ENCODE data around the gene NEU3. TPM values are rescaled to one million over a fixed set of nuclear protein-coding genes. Genes with fewer than 3 reads are reported as not detected.

The NEU3 gene
- total RNA-seq, 1 experiment from 2014 or later: 10.0 TPM

DNA sequence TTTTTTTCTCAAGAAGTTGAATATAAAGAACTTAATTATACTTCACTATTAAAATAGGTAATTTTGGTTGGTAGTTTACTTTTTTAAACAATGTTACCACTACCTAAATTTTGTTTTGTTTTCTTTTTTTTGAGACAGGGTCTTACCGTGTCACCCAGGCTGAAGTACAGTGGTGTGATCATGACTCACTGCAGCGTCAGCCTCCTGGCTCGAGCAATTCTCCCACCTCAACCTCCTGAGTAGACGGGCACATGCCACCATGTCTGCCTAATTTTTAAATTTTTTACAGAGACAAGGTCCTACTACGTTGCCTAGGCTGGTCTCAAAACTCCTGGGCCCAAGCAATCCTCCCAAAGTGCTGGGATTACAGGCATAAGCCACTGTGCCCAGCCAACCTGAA, 22.1 kb upstream of the NEU3 start:
- Mint-ChIP-seq H3K36me3 (ENCODE audit: insufficient read depth, unreplicated experiment) (peaks cover 59% of the 10 kb centered on the region), H3K27ac (ENCODE audit: low read depth, unreplicated experiment) (peak overlapping the region; percentile 73), H3K4me1 (ENCODE audit: insufficient read depth, unreplicated experiment) (peaks cover 18% of the 10 kb centered on the region), H3K4me3 (ENCODE audit: unreplicated experiment) (no peak overlapping the region), H3K27me3 (ENCODE audit: insufficient read depth, unreplicated experiment) (no peaks in the 10 kb centered on the region), H3K9me3 (ENCODE audit: unreplicated experiment) (no peaks in the 10 kb centered on the region)
- ChIA-PET POLR2A (interaction anchor here (1.2 to 2.2 kb wide), 2 partner anchors 16 to 18 kb away, joined by 4 to 12 read pairs; partner anchors contain the start of genes SPCS2 and XRRA1), CTCF (interaction anchor here (1.5 kb wide), 1 partner anchor 37 kb away, joined by 7 read pairs; no protein-coding TSS in a partner anchor)
- intact Hi-C loops (cut with micrococcal nuclease): no loop called here
- peak; percentile 61 for DNase-seq (ENCODE audit: unreplicated experiment)
- no peak for TF ChIP-seq CTCF (IDR thresholded peaks at IDR 0.05; ENCODE audit: unreplicated experiment)
- BruUV-seq (replicated peaks): no TSS peak

GRCh38 chr11:74970852-74971395, 17.8 kb upstream of the NEU3 start:
- H3K27ac Mint-ChIP-seq (ENCODE audit: low read depth, unreplicated experiment): peak overlapping the region; percentile 28
- CTCF ChIA-PET: no interaction called here

GRCh38 chr11:74971424-74971823, 17.3 kb upstream of the NEU3 start:
- Mint-ChIP-seq H3K4me3 (ENCODE audit: unreplicated experiment) (no peak overlapping the region), H3K9me3 (ENCODE audit: unreplicated experiment) (no peaks in the 10 kb centered on the region), H3K27ac (ENCODE audit: low read depth, unreplicated experiment) (peak overlapping the region; percentile 28), H3K4me1 (ENCODE audit: insufficient read depth, unreplicated experiment) (peaks cover 10% of the 10 kb centered on the region), H3K36me3 (ENCODE audit: insufficient read depth, unreplicated experiment) (peaks cover 89% of the 10 kb centered on the region), H3K27me3 (ENCODE audit: insufficient read depth, unreplicated experiment) (no peaks in the 10 kb centered on the region)
- no peak for TF ChIP-seq CTCF (IDR thresholded peaks at IDR 0.05; ENCODE audit: unreplicated experiment)
- BruUV-seq (replicated peaks): no TSS peak
- intact Hi-C loops (cut with micrococcal nuclease): no loop called here
- CTCF ChIA-PET: interaction anchor here (0.6 to 1.1 kb wide), 2 partner anchors 41 to 309 kb away, joined by 4 read pairs; no protein-coding TSS in a partner anchor
- POLR2A ChIA-PET: interaction anchor here (0.7 kb wide), 1 partner anchor 10 kb away, joined by 3 read pairs; no protein-coding TSS in a partner anchor
- DNase-seq (ENCODE audit: unreplicated experiment): no peak

More at GRCh38 chr11:74970852-74971395, 17.8 kb upstream of the NEU3 start:
- Mint-ChIP-seq H3K9me3 (ENCODE audit: unreplicated experiment) (no peaks in the 10 kb centered on the region), H3K4me3 (ENCODE audit: unreplicated experiment) (no peak overlapping the region), H3K27me3 (ENCODE audit: insufficient read depth, unreplicated experiment) (no peaks in the 10 kb centered on the region), H3K36me3 (ENCODE audit: insufficient read depth, unreplicated experiment) (peaks cover 84% of the 10 kb centered on the region), H3K4me1 (ENCODE audit: insufficient read depth, unreplicated experiment) (peaks cover 10% of the 10 kb centered on the region)
- TF ChIP-seq CTCF (IDR thresholded peaks at IDR 0.05; ENCODE audit: unreplicated experiment): no peak
- DNase-seq (ENCODE audit: unreplicated experiment): no peak
- POLR2A ChIA-PET: no interaction called here
- intact Hi-C loops (cut with micrococcal nuclease): no loop called here
- no TSS peak for BruUV-seq (replicated peaks)

- intact Hi-C loops (cut with micrococcal nuclease): no loop called here
- H3K27me3 Mint-ChIP-seq (ENCODE audit: insufficient read depth, unreplicated experiment): no peaks in the 10 kb centered on the region
- ChIA-PET CTCF (no interaction called here), POLR2A (no interaction called here)
- TF ChIP-seq CTCF (IDR thresholded peaks at IDR 0.05; ENCODE audit: unreplicated experiment): no peak
- DNase-seq (ENCODE audit: unreplicated experiment): no peak
- no peaks in the 10 kb centered on the region for H3K4me1 Mint-ChIP-seq (ENCODE audit: insufficient read depth, unreplicated experiment)
- no peak overlapping the region for H3K27ac Mint-ChIP-seq (ENCODE audit: low read depth, unreplicated experiment)
- no TSS peak for BruUV-seq (replicated peaks)
- peaks cover 68% of the 10 kb centered on the region for H3K36me3 Mint-ChIP-seq (ENCODE audit: insufficient read depth, unreplicated experiment)
- H3K9me3 Mint-ChIP-seq (ENCODE audit: unreplicated experiment): no peaks in the 10 kb centered on the region
- H3K4me3 Mint-ChIP-seq (ENCODE audit: unreplicated experiment): no peak overlapping the region
Measured at GRCh38 chr11:74978041-74978440, 10.7 kb upstream of the NEU3 start.

Measured in MCF 10A (cell line).